K562 (cell line): ENCODE results near the gene NTN1. TPM values are rescaled to one million over a fixed set of nuclear protein-coding genes. Genes with fewer than 3 reads are reported as not detected.

ENCODE experiments used
- ATAC-seq: fragments of 200-7000 bp; cut with Tn5 transposase; 3 replicates; pipeline ENCODE4 v1.9.1; 2020; ENCODE audit warnings: moderate library complexity
- BruUV-seq: library from RNA; stranded (reverse); fragments of 400-500 nt; replicated peaks from 2 replicates; lab custom pipeline; 2021; lab: Mats Ljungman, UMichigan
- CTCF ChIA-PET: fragments of 300-600 bp; formaldehyde crosslinking; extraction: SDS; loops from one replicate; lab custom pipeline; 2021; ENCODE audit warnings: low intra/inter-chr PET ratio; lab: Yijun Ruan, JAX
- POLR2A ChIA-PET: fragments of 300-600, 350-650 bp; sonication (Branson Sonifier 250); formaldehyde crosslinking; extraction: SDS; loops from one replicate; lab custom pipeline; 2021; ENCODE audit warnings: antibody characterized with exemption, inconsistent platforms; lab: Yijun Ruan, JAX
- DNase-seq, 4 experiments: peaks; one replicate each; pipeline versions ENCODE4 v3.0.0 to v3.0.0-alpha.2; 2011 to 2018; ENCODE audit warnings: low spot score in 3 of 4, mixed read lengths in 3 of 4; ENCODE audit errors: extremely low read depth in 1 of 4
- FAIRE-seq: peaks from 2 replicates; lab custom pipeline; 2011; peaks lifted over from hg19 to GRCh38; lab: Jason Lieb, UNC
- H2AFZ ChIP-seq: 2 replicates; pipeline ENCODE4 v1.6.0; 2011; ENCODE audit warnings: low read depth, low read length, control low read depth, inconsistent platforms
- H3K27ac ChIP-seq: fragments of 200-600 bp; 3 replicates; pipeline ENCODE4 v1.8.0; 2011; ENCODE audit warnings: low read depth, mild to moderate bottlenecking, control low read depth, inconsistent platforms, low read length, moderate library complexity, mixed read lengths; ENCODE audit errors: extremely low read depth
- H3K27me3 ChIP-seq, 2 experiments: fragments of 300-600 bp in 1 of 2; 2 replicates in 1 of 2; 3 replicates in 1 of 2; pipeline versions ENCODE4 v1.6.0 to v1.8.0; 2011; ENCODE audit warnings: inconsistent platforms in 2 of 2, low read length in 2 of 2, mild to moderate bottlenecking in 1 of 2, mixed read lengths in 1 of 2, moderate library complexity in 1 of 2; ENCODE audit not compliant: control insufficient read depth in 2 of 2, insufficient read depth in 2 of 2
- H3K36me3 ChIP-seq: fragments of 300-600 bp; 3 replicates; pipeline ENCODE4 v1.8.0; 2011; ENCODE audit warnings: mild to moderate bottlenecking, low read length, inconsistent platforms; ENCODE audit not compliant: control insufficient read depth, insufficient read depth
- H3K4me1 ChIP-seq, 2 experiments: fragments of 200-600 bp in 1 of 2; replicated peaks in 1 of 2; 2 replicates in 1 of 2; 3 replicates in 1 of 2; pipeline versions ENCODE4 v1.5.1 to v1.8.0; 2011; ENCODE audit warnings: inconsistent platforms in 2 of 2, low read length in 2 of 2, mild to moderate bottlenecking in 1 of 2, mixed read lengths in 1 of 2, moderate library complexity in 1 of 2; ENCODE audit not compliant: control insufficient read depth in 2 of 2, insufficient read depth in 2 of 2
- H3K4me2 ChIP-seq: 2 replicates; pipeline ENCODE4 v1.6.1; 2011; ENCODE audit warnings: low read length, control low read depth, inconsistent platforms, mixed read lengths; ENCODE audit not compliant: insufficient read depth
- H3K4me3 ChIP-seq: fragments of 200-600 bp; sonication (generic), shearing (Covaris generic); 2 replicates; pipeline ENCODE4 v1.5.1; 2016; ENCODE audit warnings: control low read depth, inconsistent platforms
- H3K79me2 ChIP-seq: fragments of 200-600 bp; 3 replicates; pipeline ENCODE4 v1.8.0; 2011; ENCODE audit warnings: low read length, inconsistent platforms; ENCODE audit not compliant: control insufficient read depth, insufficient read depth
- H3K9ac ChIP-seq, 2 experiments: 2 replicates each; pipeline versions ENCODE4 v1.6.0 to v1.6.1; 2011; ENCODE audit warnings: low read depth in 2 of 2, low read length in 2 of 2, control low read depth in 1 of 2, inconsistent platforms in 1 of 2, mild to moderate bottlenecking in 1 of 2, mixed read lengths in 1 of 2; ENCODE audit not compliant: insufficient read depth in 1 of 2
- H3K9me1 ChIP-seq: one replicate; pipeline ENCODE4 v1.6.0; 2011; ENCODE audit warnings: inconsistent platforms, mild to moderate bottlenecking, low read length, moderate library complexity; ENCODE audit not compliant: control insufficient read depth, insufficient read depth
- H3K9me3 ChIP-seq: replicated peaks from 2 replicates; pipeline ENCODE4 v1.5.1; 2011; ENCODE audit warnings: low read depth, low read length, inconsistent platforms; ENCODE audit not compliant: control insufficient read depth, insufficient read depth
- H4K20me1 ChIP-seq: replicated peaks from 2 replicates; pipeline ENCODE4 v1.6.1; 2011; ENCODE audit warnings: low read length, inconsistent platforms, mixed read lengths; ENCODE audit not compliant: control insufficient read depth, insufficient read depth
- E2F5 ChIP-seq: sonication (generic); formaldehyde crosslinking; IDR thresholded peaks from 2 replicates; pipeline ENCODE4 v1.8.0; 2022; ENCODE audit warnings: mild to moderate bottlenecking, missing genetic modification reagents
- FOXP1 ChIP-seq: sonication (generic); formaldehyde crosslinking; IDR thresholded peaks from 2 replicates; pipeline ENCODE4 v1.8.0; 2022; ENCODE audit warnings: mild to moderate bottlenecking, missing genetic modification reagents
- MAFG ChIP-seq: fragments of 450-650 bp; conservative IDR thresholded peaks from 2 replicates; pipeline ENCODE4 v1.6.1; 2016; ENCODE audit warnings: missing genetic modification characterization, missing compliant biosample characterization
- MAZ ChIP-seq, 2 experiments: fragments of 450-650 bp in 1 of 2; sonication (generic) in 1 of 2; formaldehyde crosslinking; IDR thresholded peaks in 1 of 2; conservative IDR thresholded peaks in 1 of 2; 2 replicates each; pipeline versions ENCODE4 v1.4.0 to v1.5.0; 2020; ENCODE audit warnings: mild to moderate bottlenecking in 1 of 2, missing genetic modification reagents in 1 of 2
- PTBP1 ChIP-seq: fragments of 200-400 bp; formaldehyde crosslinking; IDR thresholded peaks from 2 replicates; pipeline ENCODE4 v1.6.1; 2017; ENCODE audit warnings: low read depth, low read length
- SMARCA4 ChIP-seq: fragments of 450-650 bp; IDR thresholded peaks from 2 replicates; pipeline ENCODE4 v1.6.1; 2016
- ZNF76 ChIP-seq: fragments of 250-450 bp; sonication (Bioruptor Pico); IDR thresholded peaks from 2 replicates; pipeline ENCODE4 v1.4.0; 2020; ENCODE audit warnings: mild to moderate bottlenecking, moderate library complexity, borderline replicate concordance
- WGBS: fragments of 100-300 bp; shearing (Covaris generic); methylation state at CpG from one replicate; pipeline ENCODE4 v1.1.6; 2016; ENCODE audit warnings: low coverage, mixed read lengths; ENCODE audit not compliant: insufficient coverage; ENCODE audit errors: missing lambda C conversion rate; 5-methylcytosine and 5-hydroxymethylcytosine counted together
- in situ Hi-C: fragments of 300-500 bp; cut with MboI; formaldehyde crosslinking; loops from 4 replicates; pipeline ENCODE4 v1.15.0; 2018; ENCODE audit warnings: inconsistent platforms, mixed read lengths
- intact Hi-C: fragments of 100-400 bp; cut with micrococcal nuclease; formaldehyde crosslinking; loops from 2 replicates; pipeline ENCODE4 v1.14.2; 2022
- polyA plus RNA-seq, 8 experiments: library from polyadenylated mRNA; depleted of rRNA in 4 of 8; stranded (reverse) in 5 of 8; unstranded in 3 of 8; fragments of >200 nt; fragmentation: Nextera tagmentation in 2 of 8; fragmentation: Illumina TruSeq in 1 of 8; extraction: Ambion mirVana in 2 of 8; extraction: Trizol in 1 of 8; gene quantifications; 2 replicates each; pipeline versions ENCODE4 v1.2.1 to v1.2.3, GENCODE V29; 2011 to 2014; ENCODE audit warnings: inconsistent platforms in 1 of 8, missing spikeins in 1 of 8
- total RNA-seq, 7 experiments: library from RNA; depleted of rRNA in 6 of 7; stranded (reverse); fragments of >200 nt in 6 of 7; fragmentation: Illumina TruSeq in 2 of 7; extraction: Trizol in 2 of 7; gene quantifications; 2 replicates each; pipeline versions ENCODE4 v1.2.1 to v1.2.3, GENCODE V29; 2011 to 2021; ENCODE audit warnings: low replicate concordance in 1 of 7
- TF ChIP-seq, protein P1 (sequence below): sonication (generic); formaldehyde crosslinking; IDR thresholded peaks from 2 replicates; pipeline ENCODE4 v1.8.0; 2023; ENCODE audit warnings: mild to moderate bottlenecking, missing genetic modification reagents

Gene NTN1
- total and polyA plus RNA-seq, 9 of the 15 experiments (the other 6 are each of a cell fraction or from before 2014, with no cell fraction given) = 0.02 TPM; not detected in 8

DNA sequence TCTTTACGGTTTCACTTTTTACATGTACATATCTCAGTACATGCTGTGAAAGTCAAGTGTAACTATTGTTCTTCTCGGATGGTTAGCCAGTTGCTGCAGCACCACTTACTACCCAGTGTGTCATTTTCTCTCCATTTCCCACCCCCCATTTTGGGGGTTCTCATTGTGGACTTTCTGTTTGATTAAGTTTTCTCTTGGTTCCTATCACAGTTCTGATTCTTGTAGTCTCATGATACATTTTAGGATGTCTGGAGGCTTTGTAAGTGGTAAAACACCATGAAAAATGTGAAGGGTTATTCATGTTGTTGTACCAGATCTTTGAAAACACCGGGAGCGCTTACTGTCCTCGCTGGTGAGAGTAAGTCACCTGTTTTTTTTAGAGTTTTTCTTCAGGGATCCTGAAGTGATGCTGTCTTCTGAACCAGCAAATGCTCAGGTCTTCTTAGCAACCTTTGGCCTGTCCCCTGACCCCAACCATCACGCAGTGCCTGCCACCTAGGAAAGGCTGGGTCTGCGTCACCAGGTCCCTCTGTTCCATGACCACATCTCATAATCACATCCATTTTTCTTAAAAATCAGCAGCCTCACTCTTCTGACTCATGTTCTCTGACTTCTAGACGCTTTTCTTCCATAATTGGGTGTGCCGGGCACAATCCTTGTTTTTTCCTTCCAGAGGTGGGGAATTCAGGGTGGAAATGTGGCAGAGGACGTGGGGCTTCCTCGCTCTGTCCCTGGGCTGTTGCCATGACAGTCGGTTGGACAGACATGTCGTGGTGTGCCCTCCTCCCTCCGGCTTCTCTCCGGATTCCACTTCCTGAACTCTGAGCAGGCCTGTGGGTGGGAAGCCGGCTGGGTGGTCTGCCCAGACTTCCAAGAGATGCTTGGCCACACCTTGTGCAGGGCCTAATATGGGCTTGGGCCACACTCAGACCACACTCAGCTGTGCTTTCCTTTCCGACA is 102.6 kb downstream of the NTN1 start:
- Histone ChIP-seq H3K4me3 (no peak overlapping the region), H3K9me3 (no peaks in the 10 kb centered on the region; the same call in 1 of the 2 replicates), H3K9me1 (no peaks in the 10 kb centered on the region), H3K27ac (no peak overlapping the region), H3K4me2 (no peak overlapping the region), H4K20me1 (no peaks in the 10 kb centered on the region; the same call in 1 of the 2 replicates), H3K79me2 (no peaks in the 10 kb centered on the region), H3K9ac (no peak overlapping the region), H3K27me3 (peaks cover 0 to 10% of the 10 kb centered on the region in 2 experiments; a peak in 2 of 5 replicates), H3K36me3 (no peaks in the 10 kb centered on the region), H3K4me1 (no peaks in the 10 kb centered on the region), H2AFZ (no peak overlapping the region)
- POLR2A ChIA-PET = no interaction called here
- intact Hi-C loops (no loop called here), in situ Hi-C loops (no loop called here)
- FAIRE-seq (no peak), ATAC-seq (no peak), DNase-seq (no peak)
- 1% methylated on average over 15 of the region's 17 CpGs for WGBS
- TF ChIP-seq MAFG (tag) = no peak
- no peak for TF ChIP-seq FOXP1 (CRISPR knock-in tag)
- TF ChIP-seq E2F5 (CRISPR knock-in tag) = no peak
- no peak for TF ChIP-seq SMARCA4
- TF ChIP-seq, protein P1, sequence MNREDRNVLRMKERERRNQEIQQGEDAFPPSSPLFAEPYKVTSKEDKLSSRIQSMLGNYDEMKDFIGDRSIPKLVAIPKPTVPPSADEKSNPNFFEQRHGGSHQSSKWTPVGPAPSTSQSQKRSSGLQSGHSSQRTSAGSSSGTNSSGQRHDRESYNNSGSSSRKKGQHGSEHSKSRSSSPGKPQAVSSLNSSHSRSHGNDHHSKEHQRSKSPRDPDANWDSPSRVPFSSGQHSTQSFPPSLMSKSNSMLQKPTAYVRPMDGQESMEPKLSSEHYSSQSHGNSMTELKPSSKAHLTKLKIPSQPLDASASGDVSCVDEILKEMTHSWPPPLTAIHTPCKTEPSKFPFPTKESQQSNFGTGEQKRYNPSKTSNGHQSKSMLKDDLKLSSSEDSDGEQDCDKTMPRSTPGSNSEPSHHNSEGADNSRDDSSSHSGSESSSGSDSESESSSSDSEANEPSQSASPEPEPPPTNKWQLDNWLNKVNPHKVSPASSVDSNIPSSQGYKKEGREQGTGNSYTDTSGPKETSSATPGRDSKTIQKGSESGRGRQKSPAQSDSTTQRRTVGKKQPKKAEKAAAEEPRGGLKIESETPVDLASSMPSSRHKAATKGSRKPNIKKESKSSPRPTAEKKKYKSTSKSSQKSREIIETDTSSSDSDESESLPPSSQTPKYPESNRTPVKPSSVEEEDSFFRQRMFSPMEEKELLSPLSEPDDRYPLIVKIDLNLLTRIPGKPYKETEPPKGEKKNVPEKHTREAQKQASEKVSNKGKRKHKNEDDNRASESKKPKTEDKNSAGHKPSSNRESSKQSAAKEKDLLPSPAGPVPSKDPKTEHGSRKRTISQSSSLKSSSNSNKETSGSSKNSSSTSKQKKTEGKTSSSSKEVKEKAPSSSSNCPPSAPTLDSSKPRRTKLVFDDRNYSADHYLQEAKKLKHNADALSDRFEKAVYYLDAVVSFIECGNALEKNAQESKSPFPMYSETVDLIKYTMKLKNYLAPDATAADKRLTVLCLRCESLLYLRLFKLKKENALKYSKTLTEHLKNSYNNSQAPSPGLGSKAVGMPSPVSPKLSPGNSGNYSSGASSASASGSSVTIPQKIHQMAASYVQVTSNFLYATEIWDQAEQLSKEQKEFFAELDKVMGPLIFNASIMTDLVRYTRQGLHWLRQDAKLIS (CRISPR knock-in tag) = no peak
- no peak for TF ChIP-seq PTBP1
- no peak for TF ChIP-seq MAZ (CRISPR knock-in tag; conservative IDR thresholded peaks at IDR 0.05 in 1 of 2, IDR thresholded peaks at IDR 0.05 in 1 of 2)
- no peak for TF ChIP-seq ZNF76 (CRISPR knock-in tag)
- CTCF ChIA-PET = no interaction called here
- BruUV-seq = no TSS peak
